Measurements from ENCODE around the gene HEXA. TPM values are rescaled to one million over a fixed set of nuclear protein-coding genes. Genes with fewer than 3 reads are reported as not detected.

HEXA gene
- total RNA-seq, 4 donors from 2014 or later = 29.4 to 51.5 (median 40.0) TPM

GRCh38 chr15:72338617-72339321 is 37.0 kb downstream of the HEXA start:
- intact Hi-C loops (cut with DNase I; ENCODE audit: low total_unique reads) = no loop called here
- Histone ChIP-seq H3K27me3 (no peaks in the 10 kb centered on the region), H3K4me1 (no peaks in the 10 kb centered on the region), H3K4me3 (no peak overlapping the region), H3K9me3 (no peaks in the 10 kb centered on the region), H3K27ac (no peak overlapping the region), H3K36me3 (peaks cover 0 to 17% of the 10 kb centered on the region in 2 donors)
- in situ Hi-C loops (cut with MboI; ENCODE audit: low sequenced_read_pairs in 4 of 4) = no loop called here
- TF ChIP-seq POLR2A (IDR thresholded peaks at IDR 0.05) = no peak
- TF ChIP-seq CTCF (IDR thresholded peaks at IDR 0.05 in 4 of 5, conservative IDR thresholded peaks at IDR 0.05 in 1 of 5) = no peak
- ATAC-seq (no peak), DNase-seq (no peak)

GRCh38 chr15:72338148-72338547 is 37.7 kb downstream of the HEXA start:
- intact Hi-C loops (cut with DNase I; ENCODE audit: low total_unique reads) = no loop called here
- no peak overlapping the region for H3K4me3 ChIP-seq
- DNase-seq (no peak), ATAC-seq (no peak)
- no peak overlapping the region for H3K27ac ChIP-seq
- TF ChIP-seq CTCF (IDR thresholded peaks at IDR 0.05 in 4 of 5, conservative IDR thresholded peaks at IDR 0.05 in 1 of 5) = no peak
- TF ChIP-seq POLR2A (IDR thresholded peaks at IDR 0.05) = no peak
- H3K36me3 ChIP-seq = peaks cover 0 to 11% of the 10 kb centered on the region in 2 donors
- no peaks in the 10 kb centered on the region for H3K4me1 ChIP-seq
- no peaks in the 10 kb centered on the region for H3K9me3 ChIP-seq
- no peaks in the 10 kb centered on the region for H3K27me3 ChIP-seq
- in situ Hi-C loops (cut with MboI; ENCODE audit: low sequenced_read_pairs in 4 of 4) = no loop called here

- DNase-seq (no peak), ATAC-seq (no peak)
- in situ Hi-C loops (cut with MboI; ENCODE audit: low sequenced_read_pairs in 4 of 4) (no loop called here), intact Hi-C loops (cut with DNase I; ENCODE audit: low total_unique reads) (no loop called here)
- Histone ChIP-seq H3K27ac (no peak overlapping the region), H3K4me3 (no peak overlapping the region), H3K36me3 (peaks cover 0 to 9% of the 10 kb centered on the region in 2 donors), H3K4me1 (no peaks in the 10 kb centered on the region), H3K9me3 (no peaks in the 10 kb centered on the region), H3K27me3 (no peaks in the 10 kb centered on the region)
- TF ChIP-seq POLR2A (IDR thresholded peaks at IDR 0.05) (no peak), CTCF (IDR thresholded peaks at IDR 0.05 in 4 of 5, conservative IDR thresholded peaks at IDR 0.05 in 1 of 5) (no peak)
Measured at GRCh38 chr15:72334842-72335241, 41.0 kb downstream of the HEXA start.

GRCh38 chr15:72331021-72331420 is 44.8 kb downstream of the HEXA start:
- DNase-seq (no peak), ATAC-seq (no peak)
- Histone ChIP-seq H3K27ac (no peak overlapping the region), H3K36me3 (peaks cover 0 to 19% of the 10 kb centered on the region in 2 donors), H3K4me1 (no peaks in the 10 kb centered on the region), H3K4me3 (no peak overlapping the region), H3K27me3 (no peaks in the 10 kb centered on the region), H3K9me3 (no peaks in the 10 kb centered on the region)
- TF ChIP-seq CTCF (IDR thresholded peaks at IDR 0.05 in 4 of 5, conservative IDR thresholded peaks at IDR 0.05 in 1 of 5) = no peak
- in situ Hi-C loops (cut with MboI; ENCODE audit: low sequenced_read_pairs in 4 of 4) (no loop called here), intact Hi-C loops (cut with DNase I; ENCODE audit: low total_unique reads) (no loop called here)

- H3K9me3 ChIP-seq = no peaks in the 10 kb centered on the region
- intact Hi-C loops (cut with DNase I; ENCODE audit: low total_unique reads) (no loop called here), in situ Hi-C loops (cut with MboI; ENCODE audit: low sequenced_read_pairs in 4 of 4) (no loop called here)
- no peak for TF ChIP-seq CTCF (IDR thresholded peaks at IDR 0.05 in 4 of 5, conservative IDR thresholded peaks at IDR 0.05 in 1 of 5)
- TF ChIP-seq POLR2A (IDR thresholded peaks at IDR 0.05) = no peak
- H3K27me3 ChIP-seq = no peaks in the 10 kb centered on the region
- H3K4me3 ChIP-seq = no peak overlapping the region
- H3K4me1 ChIP-seq = peaks cover 6 to 9% of the 10 kb centered on the region in 2 donors
- no peak overlapping the region for H3K27ac ChIP-seq
- DNase-seq = no peak
- no peak for ATAC-seq
- H3K36me3 ChIP-seq = peaks cover 0 to 15% of the 10 kb centered on the region in 2 donors
Measured at GRCh38 chr15:72323752-72324151, 52.1 kb downstream of the HEXA start.
